ENCODE results near the gene ZNF804A. TPM values are rescaled to one million over a fixed set of nuclear protein-coding genes. Genes with fewer than 3 reads are reported as not detected.
A peak's percentile ranks its signal among the peaks of the same experiment; 100 is the strongest.

The ZNF804A gene
- total RNA-seq = 1 to 10 TPM in 2 of 4 donors, under 1 TPM in 1, not detected in 1; 0.27 to 7.9 (median 1.4) TPM

DNA sequence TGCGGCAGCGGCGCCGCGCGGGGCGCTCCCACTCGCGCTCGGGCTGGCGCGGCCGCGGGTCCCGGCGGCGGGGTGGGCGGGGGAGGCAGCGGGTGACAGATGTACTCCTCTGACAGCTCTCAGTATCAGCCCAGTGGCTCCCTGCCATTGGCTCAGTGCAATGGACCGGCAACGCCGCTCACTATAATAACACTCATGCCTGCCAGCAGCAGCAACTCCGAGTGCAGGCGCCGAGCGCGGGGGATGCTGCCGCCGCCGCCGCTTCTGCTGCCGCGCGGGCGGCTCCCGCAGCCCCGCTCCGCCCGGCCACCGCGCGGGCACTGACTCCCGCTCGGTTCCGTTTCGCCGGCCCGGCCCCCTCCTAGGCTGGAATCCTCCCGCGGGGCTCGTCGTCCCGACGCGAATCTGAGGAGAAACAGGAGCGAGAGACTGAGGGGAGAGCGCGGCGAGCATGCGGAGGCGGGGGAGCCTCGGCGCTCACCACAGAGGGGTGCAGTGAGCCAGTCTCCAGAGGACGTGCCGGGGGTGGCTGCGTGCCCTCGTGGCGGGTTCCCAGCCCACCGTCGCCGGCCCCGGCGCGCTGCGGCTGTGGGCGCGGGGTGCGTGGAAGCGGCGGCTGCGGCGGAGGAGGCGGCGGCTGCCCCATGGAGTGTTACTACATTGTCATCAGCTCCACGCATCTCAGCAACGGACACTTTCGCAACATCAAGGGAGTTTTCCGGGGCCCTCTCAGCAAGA, at the start of gene ZNF804A:
Gene ZNF804A, plus strand, starts transcription at position 214 of the 738 bp plus-strand sequence. Its CDS starts 431 bp downstream, at position 645.
- Histone ChIP-seq H3K27me3 (peaks cover 0 to 10% of the 10 kb centered on the region in 2 donors), H3K27ac (no peak within 1 kb of the TSS), H3K4me3 (peak within 1 kb of the TSS; percentile 19 to 48), H3K36me3 (no peaks in the 10 kb centered on the region), H3K4me1 (no peaks in the 10 kb centered on the region), H3K9me3 (no peaks in the 10 kb centered on the region)
- TF ChIP-seq POLR2A (IDR thresholded peaks at IDR 0.05) = no peak
- TF ChIP-seq, protein P1, sequence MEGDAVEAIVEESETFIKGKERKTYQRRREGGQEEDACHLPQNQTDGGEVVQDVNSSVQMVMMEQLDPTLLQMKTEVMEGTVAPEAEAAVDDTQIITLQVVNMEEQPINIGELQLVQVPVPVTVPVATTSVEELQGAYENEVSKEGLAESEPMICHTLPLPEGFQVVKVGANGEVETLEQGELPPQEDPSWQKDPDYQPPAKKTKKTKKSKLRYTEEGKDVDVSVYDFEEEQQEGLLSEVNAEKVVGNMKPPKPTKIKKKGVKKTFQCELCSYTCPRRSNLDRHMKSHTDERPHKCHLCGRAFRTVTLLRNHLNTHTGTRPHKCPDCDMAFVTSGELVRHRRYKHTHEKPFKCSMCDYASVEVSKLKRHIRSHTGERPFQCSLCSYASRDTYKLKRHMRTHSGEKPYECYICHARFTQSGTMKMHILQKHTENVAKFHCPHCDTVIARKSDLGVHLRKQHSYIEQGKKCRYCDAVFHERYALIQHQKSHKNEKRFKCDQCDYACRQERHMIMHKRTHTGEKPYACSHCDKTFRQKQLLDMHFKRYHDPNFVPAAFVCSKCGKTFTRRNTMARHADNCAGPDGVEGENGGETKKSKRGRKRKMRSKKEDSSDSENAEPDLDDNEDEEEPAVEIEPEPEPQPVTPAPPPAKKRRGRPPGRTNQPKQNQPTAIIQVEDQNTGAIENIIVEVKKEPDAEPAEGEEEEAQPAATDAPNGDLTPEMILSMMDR (IDR thresholded peaks at IDR 0.05) = no peak
- DNase-seq = peak in 1 of 2 donors; percentile 20
- intact Hi-C loops (cut with DNase I; ENCODE audit: low total_unique reads) = no loop called here

DNA sequence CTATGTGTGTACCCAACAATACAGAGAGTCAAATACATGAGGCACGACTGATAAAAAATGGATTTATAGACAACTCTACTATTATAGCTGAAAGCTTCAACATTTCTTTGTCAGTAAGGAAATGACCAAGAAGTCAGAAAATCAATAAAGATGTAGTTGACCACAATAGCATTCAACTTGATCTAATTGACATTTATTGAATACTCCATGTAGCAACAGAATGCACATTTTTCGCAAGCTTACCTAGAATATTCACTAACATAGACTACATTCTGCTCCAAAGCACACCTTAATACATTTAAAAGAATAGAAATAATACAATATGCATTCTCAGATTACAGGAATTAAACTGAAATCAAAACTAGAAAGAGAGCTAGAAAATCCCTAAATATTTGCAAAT, 49.2 kb upstream of the ZNF804A start:
- intact Hi-C loops (cut with DNase I; ENCODE audit: low total_unique reads) = no loop called here
- DNase-seq = no peak
- Histone ChIP-seq H3K27me3 (no peaks in the 10 kb centered on the region), H3K9me3 (no peaks in the 10 kb centered on the region), H3K27ac (no peak overlapping the region), H3K4me3 (no peak overlapping the region), H3K36me3 (no peaks in the 10 kb centered on the region), H3K4me1 (no peaks in the 10 kb centered on the region)
- TF ChIP-seq, protein P1 (IDR thresholded peaks at IDR 0.05) = no peak
- no peak for TF ChIP-seq POLR2A (IDR thresholded peaks at IDR 0.05)

DNA sequence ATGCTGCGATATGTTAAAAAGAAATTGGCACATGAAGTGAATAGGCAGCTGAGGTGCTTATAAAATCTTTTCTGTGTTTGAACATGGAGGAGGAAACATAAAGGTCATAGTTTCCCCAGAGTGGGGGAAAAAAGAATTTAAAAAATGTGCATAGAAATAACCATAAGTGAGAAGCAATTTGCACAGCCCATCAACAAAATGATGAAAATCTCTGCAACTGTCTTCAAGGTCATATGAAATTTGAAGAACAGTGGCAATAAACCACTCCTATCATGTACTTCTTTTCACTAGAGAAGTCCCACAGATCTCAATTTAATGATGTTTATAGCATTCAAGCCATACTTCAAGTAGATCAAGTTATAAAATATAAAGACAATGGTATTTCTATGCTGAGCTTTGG, 46.7 kb upstream of the ZNF804A start:
- Histone ChIP-seq H3K36me3 (no peaks in the 10 kb centered on the region), H3K9me3 (no peaks in the 10 kb centered on the region)
- intact Hi-C loops (cut with DNase I; ENCODE audit: low total_unique reads) = no loop called here

DNA sequence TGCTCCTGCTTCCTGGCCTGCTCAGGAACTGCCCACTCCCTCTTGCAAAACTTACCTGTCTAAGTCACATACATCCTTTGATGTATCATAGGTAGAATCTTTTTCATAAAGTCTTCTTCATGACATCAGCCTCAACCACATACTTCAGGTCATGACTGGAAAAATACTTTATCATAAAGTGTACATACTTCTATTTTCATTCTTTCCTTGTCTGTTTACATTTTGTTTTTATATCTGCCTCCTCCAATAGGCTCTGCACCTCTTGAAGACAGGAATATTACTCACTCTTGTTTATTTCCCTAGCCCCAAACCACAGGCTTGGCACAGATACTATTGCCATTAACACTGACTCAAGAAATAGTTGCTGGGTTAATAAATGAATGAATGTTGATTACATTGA, 43.6 kb upstream of the ZNF804A start:
- H3K27ac ChIP-seq = no peak overlapping the region
- no peaks in the 10 kb centered on the region for H3K4me1 ChIP-seq
- TF ChIP-seq, protein P1 (IDR thresholded peaks at IDR 0.05) = no peak
- no peak for TF ChIP-seq POLR2A (IDR thresholded peaks at IDR 0.05)
- DNase-seq = no peak
- no peaks in the 10 kb centered on the region for H3K9me3 ChIP-seq
- no peak overlapping the region for H3K4me3 ChIP-seq
- intact Hi-C loops (cut with DNase I; ENCODE audit: low total_unique reads) = no loop called here
- no peaks in the 10 kb centered on the region for H3K27me3 ChIP-seq
- no peaks in the 10 kb centered on the region for H3K36me3 ChIP-seq

More for the DNA sequence above, 46.7 kb upstream of the ZNF804A start:
- Histone ChIP-seq H3K4me3 (no peak overlapping the region), H3K27ac (no peak overlapping the region), H3K4me1 (no peaks in the 10 kb centered on the region), H3K27me3 (no peaks in the 10 kb centered on the region)
- no peak for DNase-seq
- no peak for TF ChIP-seq POLR2A (IDR thresholded peaks at IDR 0.05)
- TF ChIP-seq, protein P1 (IDR thresholded peaks at IDR 0.05) = no peak

DNA sequence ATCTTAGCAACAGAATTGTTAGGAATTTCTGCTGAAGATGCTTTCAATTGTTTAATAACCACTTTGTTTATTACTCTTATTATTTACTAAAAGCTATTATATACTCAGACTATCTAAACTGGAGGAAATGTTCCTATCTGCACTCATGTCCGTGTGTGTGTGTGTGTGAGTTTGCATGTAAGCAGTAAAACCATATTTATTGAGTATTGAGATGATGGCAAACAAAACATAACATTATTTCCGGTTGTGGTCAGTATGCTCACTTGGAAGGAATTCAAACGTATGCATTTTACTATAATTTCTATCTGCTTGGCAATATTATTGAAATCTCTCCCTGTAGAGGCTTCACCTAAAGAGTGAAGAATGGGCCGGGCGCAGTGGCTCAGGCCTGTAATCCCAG, 43.0 kb upstream of the ZNF804A start:
- intact Hi-C loops (cut with DNase I; ENCODE audit: low total_unique reads) = no loop called here
- Histone ChIP-seq H3K4me1 (no peaks in the 10 kb centered on the region), H3K9me3 (no peaks in the 10 kb centered on the region), H3K27me3 (no peaks in the 10 kb centered on the region), H3K27ac (no peak overlapping the region), H3K4me3 (no peak overlapping the region), H3K36me3 (no peaks in the 10 kb centered on the region)
- TF ChIP-seq, protein P1 (IDR thresholded peaks at IDR 0.05) = no peak
- no peak for TF ChIP-seq POLR2A (IDR thresholded peaks at IDR 0.05)
- no peak for DNase-seq

Measured in uterus (tissue), 4 donors.